GM21515 (cell line): ENCODE results near the gene PLXDC2.

ENCODE experiments used
- ATAC-seq: cut with Tn5 transposase; IDR thresholded peaks from one replicate; pipeline ENCODE4 v1.9.1; 2021; ENCODE audit not compliant: unreplicated experiment

The PLXDC2 gene

DNA sequence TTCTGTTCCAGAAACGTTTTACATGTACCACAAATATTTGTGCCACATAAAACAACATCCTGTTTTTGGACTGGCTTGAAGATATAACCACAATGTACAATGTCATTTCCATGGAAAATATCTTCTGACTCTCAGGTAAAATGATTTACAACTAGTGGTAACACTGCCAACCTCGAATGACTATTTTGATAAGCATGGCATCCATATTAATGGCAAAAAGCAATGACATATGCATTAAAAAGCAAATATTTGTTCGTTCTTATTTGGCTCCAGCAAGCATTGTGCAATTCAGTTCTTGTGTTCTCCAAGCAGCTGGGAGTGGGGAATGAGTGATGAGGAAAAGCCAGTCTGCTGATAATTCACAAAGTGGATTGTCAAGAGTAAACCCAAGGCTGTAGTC, 289.0 kb downstream of the PLXDC2 start:
- no peak for ATAC-seq

DNA sequence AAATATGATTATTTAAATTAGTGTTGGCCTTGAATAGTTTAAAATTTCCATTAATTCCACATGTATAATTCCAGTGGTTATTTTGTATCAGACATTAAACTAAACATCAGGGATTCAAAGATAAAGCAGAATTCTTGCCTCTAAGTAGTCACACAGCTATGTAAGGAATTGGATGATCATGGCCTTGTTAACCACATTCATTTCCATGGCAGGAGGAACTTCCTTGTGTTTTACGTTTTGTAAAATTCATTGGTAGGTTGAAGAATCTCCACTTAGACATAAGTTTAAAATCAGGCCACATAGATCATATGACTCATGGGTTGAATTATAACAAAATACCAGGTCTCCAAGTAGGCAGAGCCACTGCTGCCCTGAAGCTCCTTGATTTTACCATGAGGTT, 289.7 kb downstream of the PLXDC2 start:
- ATAC-seq = no peak

DNA sequence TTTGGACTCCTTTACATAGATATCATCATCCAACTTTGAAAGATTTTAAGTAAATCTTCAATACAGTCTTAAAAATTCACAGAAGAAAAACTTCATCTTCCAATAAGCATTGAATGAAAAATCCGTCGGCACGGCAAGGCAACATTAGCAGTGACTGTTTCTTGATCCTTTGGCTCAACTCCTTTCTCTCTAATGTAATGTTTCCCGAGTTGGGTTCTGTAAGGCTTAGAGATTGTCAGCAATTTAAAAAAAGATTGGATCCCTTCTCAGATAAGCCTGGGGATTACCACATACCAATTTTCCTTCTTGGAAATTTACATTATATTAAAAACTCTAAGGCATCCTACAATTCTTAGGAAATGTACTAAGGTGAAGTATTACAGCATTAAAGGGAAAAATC, 291.8 kb downstream of the PLXDC2 start:
- no peak for ATAC-seq

DNA sequence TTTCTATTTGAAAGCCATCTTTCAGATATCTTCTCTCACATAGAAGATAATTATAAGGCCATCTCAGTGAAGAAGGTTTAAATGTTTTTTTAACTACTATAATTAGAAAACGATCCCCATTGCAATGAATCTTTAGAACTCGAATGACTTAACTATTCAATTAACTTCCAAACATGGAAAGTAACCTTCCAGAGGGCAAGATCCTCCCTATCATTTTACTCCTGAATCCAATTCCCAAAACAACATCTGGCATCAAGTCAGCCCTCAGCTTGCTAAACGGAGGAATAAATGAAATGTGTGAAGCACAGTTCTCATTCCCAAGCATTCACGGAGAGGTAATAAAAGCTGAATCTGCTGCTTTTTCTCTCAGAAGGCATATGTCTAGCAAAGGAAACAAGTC, 293.4 kb downstream of the PLXDC2 start:
- ATAC-seq = no peak

DNA sequence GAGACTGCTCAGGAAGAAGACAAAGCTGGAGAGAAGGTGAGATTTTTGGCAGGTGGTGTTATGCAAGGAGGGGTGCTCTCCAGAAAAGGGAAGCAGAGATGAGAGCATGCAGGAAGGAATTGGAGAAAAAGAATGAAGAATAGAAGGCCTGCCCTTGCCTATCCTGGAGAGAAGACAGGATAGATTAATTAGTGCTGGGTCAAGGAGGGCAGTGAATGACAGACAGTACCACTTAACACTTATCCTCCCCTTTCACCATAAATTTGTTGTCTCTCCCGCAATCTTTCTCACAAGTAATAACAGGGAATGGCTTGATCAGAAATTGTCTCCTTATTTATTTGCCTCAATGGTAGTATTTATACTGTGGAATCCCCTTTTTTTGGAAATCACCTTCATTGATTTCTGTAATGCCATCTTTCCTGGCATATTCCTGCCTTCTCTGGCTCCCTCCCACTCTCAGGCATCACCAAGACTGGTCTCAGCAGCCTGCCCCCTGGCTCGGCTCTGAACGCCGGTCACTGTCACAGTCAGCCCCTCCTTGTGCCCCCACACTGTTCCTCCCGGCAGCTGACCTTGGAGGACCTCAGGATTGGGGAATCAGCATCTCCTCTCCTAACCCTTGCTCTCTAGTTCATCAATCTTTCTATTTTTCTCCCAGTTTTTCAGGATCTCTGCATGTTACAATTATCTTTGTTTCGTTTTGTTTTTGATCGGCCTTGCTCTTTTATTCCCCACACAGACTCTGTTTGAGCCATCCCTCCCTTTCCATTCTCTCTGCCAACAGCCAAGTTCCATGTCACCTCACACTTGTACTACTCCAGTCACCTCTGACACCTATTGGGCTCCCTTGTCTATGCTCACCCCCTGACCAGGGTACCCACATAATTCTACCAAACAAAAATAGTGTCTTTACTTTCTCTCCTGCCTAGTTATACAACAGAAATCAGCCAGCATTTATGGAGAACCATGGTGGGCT, 294.2 kb downstream of the PLXDC2 start:
- no peak for ATAC-seq

DNA sequence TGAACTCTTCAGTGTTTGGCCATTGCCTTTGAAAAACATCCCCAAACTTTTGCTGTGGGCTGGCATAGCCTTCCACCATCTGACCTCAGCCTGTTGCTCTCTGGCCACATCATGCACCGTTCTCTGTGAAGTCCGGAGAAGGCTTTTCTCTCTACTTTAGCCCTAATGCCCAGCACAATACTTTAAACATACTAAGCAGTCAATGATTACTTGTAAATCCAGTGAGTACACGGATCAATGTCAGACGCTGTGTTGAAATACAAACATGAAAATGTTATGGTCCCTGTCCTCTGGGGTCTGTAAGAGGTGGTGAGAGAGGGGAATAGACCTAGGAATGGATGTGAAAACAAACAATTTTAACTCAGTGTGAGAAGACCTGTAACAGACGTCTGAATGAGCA, 297.9 kb downstream of the PLXDC2 start:
- ATAC-seq = no peak

DNA sequence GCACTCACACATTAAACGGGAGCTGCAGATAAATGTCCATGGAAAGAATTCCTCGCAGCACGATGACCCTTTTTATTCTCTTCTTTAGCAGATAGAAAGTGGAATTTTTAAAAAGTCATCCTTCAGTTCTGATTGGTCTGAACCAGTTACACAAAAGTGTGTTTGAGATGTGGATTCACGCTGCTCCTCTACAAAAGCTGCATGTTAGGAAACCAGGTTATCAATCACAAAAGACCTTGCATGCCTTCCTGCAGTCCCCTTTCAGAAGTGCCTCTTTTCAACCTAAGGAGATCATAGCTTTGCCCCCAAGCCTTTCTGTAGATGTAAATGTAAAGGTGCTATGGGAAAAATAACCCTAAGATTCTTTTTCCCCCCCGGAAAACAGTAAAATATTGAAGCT, 299.7 kb downstream of the PLXDC2 start:
- ATAC-seq = no peak

DNA sequence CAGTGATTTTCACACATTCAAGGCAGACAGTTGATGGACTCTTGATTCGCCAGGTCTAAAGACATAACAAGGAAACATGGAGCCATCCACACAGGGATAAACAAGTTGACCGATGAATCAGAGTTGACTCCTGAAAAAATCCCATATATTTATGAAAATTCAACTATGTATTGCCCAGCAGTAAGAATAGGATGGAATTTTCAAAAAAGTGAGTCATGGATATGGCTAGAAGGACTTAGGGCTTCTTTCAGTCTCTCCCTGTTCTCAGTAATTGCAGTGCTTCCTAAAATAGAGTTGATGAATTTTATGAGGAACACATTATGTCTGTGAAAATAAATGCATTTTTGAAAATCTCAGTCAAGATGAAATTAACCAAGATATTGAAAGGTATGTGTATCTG, 301.2 kb downstream of the PLXDC2 start:
- no peak for ATAC-seq

DNA sequence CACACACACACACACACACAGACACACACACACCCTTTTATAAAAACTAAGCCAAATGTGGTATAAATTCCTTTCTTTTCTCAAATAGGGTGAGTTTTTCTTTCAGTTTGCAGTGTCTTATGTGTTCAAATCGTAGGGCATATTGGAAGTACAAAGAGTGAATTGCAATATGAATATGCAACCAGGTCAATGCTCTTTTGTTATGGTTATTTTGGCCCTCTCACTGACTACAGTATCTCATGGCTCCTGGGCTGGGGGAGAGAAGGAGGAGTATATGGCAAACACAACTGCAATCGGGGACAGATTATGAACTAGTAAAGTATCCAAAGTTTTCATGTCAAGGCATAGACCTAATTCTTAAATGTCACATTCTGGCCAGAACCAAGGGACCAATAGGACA, 301.9 kb downstream of the PLXDC2 start:
- no peak for ATAC-seq

DNA sequence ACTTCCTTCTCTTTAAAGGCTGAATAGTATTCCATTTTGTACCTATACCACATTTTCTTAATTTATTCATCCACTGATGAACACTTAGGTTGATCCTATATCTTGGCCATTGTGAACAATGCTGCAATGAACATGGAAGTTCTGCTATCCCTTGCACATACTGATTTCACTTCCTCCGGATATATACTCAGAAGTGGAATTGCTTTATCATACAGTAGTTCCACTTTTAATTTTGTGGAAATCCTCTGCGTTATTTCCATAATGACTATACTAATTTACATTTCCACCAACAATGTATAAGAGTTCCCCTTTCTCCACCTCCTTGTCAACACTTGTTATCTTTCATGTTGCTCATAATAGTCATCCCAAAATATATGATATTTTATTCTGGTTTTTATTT, 312.6 kb downstream of the PLXDC2 start:
- no peak for ATAC-seq

DNA sequence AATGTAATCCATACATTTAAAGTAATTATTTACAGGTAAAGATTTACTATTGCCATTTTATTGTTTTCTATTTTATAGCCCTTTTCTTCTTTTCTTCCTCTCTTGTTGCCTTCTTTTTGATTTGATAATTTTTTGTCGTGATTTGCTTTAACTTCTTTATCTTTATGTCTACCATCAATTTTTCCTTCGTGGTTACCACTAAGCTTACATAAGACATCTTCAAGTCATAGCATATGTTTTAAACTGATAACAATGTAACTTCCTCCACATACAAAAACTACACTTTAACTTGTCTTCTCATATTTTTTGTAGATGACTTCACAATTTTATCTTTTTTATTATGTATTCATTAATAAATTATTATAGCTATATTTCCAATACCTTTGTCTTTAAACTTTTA, 316.6 kb downstream of the PLXDC2 start:
- no peak for ATAC-seq

DNA sequence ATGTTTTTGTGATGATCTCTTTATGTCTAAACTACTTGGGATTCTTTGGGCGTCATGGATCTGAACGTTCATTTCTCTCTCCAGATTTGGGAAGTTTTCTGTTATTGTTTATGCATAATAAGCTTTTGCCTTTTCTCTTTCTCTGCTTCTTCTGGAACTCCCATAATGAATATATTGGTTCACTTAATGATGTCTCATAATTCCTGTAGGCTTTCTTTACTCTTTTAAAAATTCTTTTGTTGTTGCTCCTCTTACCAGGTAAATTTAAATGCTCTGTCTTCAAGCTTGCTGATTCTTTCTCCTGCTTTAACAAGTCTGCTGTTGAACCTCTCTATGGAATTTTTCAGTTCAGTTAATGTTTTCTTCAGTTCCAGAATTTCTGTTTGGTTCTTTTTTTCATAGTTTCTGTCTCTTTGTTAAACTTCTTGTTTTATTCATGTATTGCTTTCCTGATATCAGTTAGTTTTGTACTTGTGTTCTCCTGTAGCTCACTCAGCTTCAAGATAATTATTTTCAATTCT, 317.5 kb downstream of the PLXDC2 start:
- no peak for ATAC-seq

DNA sequence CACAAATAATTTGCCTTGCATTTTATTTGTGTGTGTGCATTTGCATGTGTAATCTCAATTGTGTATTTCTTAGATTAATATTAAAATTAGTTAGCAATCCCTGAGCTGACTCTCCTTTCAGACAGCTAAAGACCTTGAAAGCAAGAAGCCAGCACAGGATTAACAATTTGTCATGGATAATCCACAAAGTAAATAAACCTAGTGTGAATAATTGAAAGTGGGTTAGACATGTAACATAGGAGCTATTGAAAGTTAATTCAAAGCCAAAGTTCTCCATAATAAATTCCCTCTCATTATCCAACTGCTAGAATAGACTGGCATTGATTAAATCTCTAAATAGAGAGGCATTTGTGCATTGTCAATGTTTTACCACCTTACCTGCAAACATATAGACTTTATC, 326.1 kb downstream of the PLXDC2 start:
- ATAC-seq = no peak

DNA sequence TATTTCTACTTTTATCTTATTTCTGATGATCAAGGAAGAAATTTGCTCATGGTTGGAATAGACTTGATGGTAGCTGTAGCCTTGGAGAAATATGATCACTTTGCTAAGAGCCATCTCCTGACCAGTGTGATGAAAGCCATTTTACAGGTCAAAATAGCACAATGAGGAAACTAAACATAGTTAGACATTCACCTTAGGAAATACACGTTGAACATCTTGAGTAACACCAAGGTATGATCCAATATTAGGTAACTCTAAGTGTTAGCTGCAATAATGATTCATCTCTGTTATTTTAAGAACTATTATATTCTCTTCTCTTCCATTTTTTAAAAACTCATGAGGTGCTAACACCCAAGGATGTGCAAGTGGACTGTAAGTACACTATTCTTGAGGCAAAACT, 328.0 kb downstream of the PLXDC2 start:
- ATAC-seq = no peak

DNA sequence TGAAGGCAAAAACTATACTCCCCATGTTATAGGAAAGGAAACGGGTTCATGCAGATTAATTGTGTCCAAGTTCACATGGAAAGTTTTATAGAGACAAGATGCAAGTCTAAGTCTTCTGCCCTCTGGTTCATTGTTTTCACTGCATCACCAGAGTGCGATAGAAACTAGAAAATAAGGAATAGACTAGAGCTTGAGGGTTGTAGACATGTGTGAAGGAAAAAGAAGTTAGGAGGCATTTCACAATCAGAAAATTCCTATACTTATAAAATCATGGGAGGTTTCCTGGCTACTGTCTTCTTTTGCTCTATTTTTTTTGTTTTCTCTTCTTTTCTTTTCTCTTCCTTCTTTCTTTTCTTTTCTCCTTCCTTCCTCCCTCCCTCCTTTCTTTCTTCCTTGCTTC, 329.8 kb downstream of the PLXDC2 start:
- no peak for ATAC-seq

DNA sequence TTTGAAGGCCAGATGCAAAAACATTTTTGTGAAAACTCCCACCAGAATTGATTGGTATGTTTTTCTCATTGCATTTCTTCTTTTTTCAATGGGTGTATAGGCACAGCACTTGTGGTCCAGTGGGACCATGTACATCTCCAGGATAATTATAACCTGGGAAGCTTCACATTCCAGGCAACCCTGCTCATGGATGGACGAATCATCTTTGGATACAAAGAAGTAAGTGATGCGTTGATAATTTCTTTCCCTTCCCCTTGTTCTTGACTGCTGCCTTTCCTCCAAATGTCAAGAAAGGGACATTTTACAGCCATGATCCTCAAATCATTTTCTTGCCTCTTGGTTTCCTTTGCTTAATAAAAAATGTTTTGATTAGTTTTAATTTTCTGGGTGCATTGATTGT, 331.5 kb downstream of the PLXDC2 start:
- no peak for ATAC-seq

DNA sequence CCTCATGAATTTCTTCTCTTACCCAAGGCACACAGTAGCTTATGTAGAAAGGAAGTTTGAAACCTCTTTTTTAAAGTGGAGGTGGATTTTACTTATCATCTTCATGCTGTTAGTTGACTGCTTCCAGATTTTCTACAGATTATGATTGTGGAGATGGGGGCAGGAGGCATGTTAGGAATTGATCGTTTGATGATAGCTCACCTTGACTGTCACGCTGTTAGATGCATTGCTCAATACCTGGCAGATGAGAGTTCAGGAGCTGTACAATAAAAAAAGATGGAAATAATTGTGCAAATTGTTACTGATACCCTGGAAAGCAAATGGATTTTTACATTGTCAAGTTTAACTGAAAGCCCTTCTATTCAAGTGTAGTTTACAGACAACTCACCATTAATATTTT, 340.3 kb downstream of the PLXDC2 start:
- ATAC-seq = no peak

DNA sequence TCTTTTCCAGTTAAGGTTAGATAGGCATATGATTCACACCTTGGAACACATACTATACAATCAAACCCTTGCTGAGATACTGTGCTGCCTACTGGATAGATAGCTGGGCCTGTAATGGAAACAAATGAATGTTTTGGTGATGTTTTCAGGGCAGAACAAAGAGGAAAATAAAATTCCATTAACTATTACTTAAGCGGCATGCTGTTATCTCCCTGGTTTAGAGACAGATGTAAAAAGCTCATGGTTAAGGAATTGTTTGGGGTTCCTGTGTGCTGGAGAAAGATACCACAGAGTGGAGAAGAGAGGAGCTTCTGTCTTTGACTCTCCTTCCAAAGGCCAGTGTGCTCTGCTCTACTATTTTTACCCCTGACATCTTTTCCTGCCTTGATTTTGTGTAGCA, 341.1 kb downstream of the PLXDC2 start:
- no peak for ATAC-seq

DNA sequence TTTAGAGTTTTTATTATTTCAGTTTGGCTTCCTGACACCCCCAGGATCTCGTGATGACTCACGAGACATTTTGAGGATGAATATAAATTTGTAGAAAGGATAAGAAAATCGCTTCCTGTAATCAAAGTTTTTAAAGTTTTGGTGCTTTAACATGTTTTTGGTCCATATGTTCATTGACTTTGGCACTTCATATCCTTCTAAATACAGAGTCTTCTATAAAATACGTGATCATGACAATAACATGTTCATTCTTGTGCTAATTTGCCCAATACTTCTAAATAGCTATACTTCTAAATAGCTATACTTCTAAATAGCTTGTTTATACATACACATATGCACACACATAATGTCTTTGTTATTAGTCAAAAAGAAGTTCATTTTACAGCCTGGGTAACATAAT, 341.9 kb downstream of the PLXDC2 start:
- ATAC-seq = no peak

DNA sequence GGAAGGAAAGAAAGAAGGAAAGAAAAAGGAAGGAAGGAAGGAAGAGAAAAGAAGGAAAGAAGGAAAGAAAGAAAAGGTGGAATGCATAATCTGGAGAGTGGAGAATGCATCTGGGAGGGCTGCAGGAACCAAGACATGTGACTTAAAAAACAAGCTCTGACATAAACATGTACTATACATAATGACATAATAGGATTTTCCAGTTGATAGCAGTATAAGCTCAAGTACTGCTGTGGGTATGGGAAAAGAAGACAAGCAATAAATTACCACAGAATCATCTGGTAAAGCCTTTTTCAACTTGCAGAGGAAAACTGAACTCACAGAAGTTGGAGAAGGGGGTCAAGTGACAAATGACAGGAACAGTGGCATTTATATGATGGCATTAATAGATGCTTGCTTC, 345.9 kb downstream of the PLXDC2 start:
- ATAC-seq = no peak

DNA sequence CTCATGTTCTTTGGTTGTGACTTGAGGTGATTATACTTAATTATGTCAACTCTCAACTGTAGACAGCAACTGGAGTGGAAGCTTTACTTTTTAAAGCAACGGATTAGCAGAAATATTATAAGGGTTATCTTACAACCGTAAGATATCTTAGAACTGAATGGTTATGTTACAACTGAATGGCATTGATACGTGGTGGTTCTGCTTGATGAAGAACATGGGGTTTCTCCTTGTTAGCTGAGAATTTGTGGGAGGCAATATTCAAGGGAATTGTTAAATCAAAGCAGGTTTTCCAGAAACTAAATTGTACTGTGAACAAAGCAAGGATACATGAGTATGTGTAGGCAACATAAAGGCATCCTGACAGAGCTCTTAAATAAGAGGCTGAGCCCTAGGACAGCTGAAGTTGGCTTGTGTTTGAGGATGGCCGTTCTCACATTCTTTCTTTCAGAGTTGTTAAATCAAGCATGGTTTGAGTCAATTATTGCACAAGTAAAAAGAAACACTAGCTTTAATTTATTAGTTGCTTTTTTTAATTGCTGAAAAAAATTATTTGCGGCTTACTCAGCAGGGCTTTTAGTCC, 350.0 kb downstream of the PLXDC2 start:
- no peak for ATAC-seq

DNA sequence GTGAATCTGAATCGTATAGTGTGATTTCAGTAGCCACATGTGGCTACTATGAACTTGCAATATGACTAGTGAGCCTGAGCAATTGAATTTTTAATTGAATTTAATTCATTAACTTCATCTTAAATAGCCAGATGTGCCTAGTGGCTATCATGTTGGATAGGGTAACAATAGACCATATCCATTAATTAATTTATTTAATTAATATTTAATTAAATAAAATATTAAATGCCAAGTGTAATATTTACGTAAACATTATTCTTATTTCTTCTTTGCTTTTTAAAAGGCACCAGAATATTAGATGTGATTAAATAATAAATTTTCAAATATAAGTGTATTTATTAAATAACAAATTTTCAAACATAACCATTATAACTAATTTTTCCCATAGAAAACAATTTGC, 354.4 kb downstream of the PLXDC2 start:
- no peak for ATAC-seq
